ENCODE results near the gene LIPA.

The LIPA gene

GRCh38 chr10:89221919-89222318 is 29.7 kb downstream of the LIPA start:
- no peak for DNase-seq (ENCODE audit: low read depth)
- TF ChIP-seq, protein P1, sequence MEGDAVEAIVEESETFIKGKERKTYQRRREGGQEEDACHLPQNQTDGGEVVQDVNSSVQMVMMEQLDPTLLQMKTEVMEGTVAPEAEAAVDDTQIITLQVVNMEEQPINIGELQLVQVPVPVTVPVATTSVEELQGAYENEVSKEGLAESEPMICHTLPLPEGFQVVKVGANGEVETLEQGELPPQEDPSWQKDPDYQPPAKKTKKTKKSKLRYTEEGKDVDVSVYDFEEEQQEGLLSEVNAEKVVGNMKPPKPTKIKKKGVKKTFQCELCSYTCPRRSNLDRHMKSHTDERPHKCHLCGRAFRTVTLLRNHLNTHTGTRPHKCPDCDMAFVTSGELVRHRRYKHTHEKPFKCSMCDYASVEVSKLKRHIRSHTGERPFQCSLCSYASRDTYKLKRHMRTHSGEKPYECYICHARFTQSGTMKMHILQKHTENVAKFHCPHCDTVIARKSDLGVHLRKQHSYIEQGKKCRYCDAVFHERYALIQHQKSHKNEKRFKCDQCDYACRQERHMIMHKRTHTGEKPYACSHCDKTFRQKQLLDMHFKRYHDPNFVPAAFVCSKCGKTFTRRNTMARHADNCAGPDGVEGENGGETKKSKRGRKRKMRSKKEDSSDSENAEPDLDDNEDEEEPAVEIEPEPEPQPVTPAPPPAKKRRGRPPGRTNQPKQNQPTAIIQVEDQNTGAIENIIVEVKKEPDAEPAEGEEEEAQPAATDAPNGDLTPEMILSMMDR (conservative IDR thresholded peaks at IDR 0.05; ENCODE audit: control insufficient read depth, insufficient read depth, low read depth, low read length): no peak
- H3K4me3 ChIP-seq (ENCODE audit: control insufficient read depth, low read depth, low read length): no peak overlapping the region

DNA sequence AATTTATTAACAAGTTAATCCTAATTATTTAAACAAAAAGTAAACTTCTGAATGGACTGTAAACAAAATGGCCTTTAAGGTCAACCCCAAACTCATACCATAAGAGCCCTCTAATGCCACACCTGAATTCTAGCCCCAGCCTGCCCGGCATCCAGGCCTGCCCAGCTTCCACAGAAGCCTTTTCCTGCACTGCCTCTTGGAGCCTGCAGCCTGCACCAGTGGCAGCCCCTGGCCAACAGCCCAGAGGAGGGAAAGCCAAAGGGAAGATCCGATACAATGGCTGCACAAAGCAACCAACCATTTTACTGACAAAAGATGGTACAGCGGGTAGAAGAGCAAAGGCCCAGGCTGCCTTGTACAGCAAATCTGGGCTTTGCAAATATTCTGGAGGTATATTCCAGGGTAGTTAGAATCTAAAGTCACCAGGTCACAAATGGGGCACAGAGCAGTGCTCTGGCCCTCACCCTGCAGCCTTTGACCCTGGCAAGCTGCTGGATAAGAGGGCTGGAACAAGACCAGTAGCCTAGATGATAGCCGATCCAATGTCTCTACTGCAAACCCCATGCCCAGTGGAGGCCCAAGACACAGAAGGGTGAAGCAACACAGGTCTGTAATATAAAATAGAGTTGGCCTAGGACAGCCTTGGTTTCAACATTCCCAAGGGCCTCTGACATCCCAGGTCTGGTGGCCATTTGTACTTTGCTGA is 31.9 kb downstream of the LIPA start:
- TF ChIP-seq, protein P1 (conservative IDR thresholded peaks at IDR 0.05; ENCODE audit: control insufficient read depth, insufficient read depth, low read depth, low read length): no peak
- DNase-seq (ENCODE audit: low read depth): no peak
- H3K4me3 ChIP-seq (ENCODE audit: control insufficient read depth, low read depth, low read length): no peak overlapping the region

DNA sequence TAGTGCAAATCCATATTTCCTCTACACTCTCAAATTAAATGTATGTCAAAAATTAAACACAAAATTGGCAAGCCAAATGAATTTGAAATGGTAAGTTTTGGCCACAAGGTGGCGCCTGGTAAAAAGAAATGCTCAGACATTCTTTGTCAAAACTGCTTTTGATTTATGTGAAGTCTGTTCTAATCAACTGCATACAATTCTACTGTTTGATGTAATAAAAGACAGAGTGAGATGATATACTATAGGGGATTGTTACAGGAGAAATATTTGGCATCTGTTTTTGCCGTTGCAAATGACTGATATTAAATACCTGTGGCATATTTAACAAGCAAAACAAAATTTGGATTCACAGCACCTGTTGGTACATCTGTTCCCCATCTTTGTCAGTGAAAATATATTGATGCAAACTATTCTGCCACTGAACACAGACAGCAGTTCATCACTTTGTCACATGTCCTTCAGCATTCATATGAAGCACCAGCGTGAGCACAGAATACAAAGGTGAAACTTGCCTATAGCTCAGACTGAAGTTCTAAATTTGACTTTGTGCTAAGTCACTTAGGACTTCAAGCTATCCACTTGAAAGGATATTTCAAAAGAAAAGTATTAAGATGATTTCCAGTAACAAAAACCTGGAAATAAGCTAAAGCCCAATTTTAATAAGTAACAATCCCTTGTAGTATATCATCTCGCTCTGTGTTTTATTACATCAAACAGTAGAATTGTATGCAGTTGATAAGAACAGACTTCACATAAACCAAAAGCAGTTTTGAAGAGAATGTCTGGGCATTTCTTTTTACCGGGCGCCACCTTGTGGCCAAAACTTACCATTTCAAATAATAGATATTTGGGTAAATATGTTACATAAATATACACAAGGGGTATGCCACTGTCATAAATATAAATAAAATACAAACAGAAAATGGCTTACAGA is 34.3 kb downstream of the LIPA start:
- TF ChIP-seq, protein P1 (conservative IDR thresholded peaks at IDR 0.05; ENCODE audit: control insufficient read depth, insufficient read depth, low read depth, low read length): peak; percentile 63
- no peak overlapping the region for H3K4me3 ChIP-seq (ENCODE audit: control insufficient read depth, low read depth, low read length)
- peak; percentile 69 for DNase-seq (ENCODE audit: low read depth)

GRCh38 chr10:89216056-89216455 is 35.5 kb downstream of the LIPA start:
- DNase-seq (ENCODE audit: low read depth): peak; percentile 21
- TF ChIP-seq, protein P1 (conservative IDR thresholded peaks at IDR 0.05; ENCODE audit: control insufficient read depth, insufficient read depth, low read depth, low read length): no peak
- no peak overlapping the region for H3K4me3 ChIP-seq (ENCODE audit: control insufficient read depth, low read depth, low read length)

GRCh38 chr10:89215511-89215910 is 36.1 kb downstream of the LIPA start:
- TF ChIP-seq, protein P1 (conservative IDR thresholded peaks at IDR 0.05; ENCODE audit: control insufficient read depth, insufficient read depth, low read depth, low read length): no peak
- no peak for DNase-seq (ENCODE audit: low read depth)
- H3K4me3 ChIP-seq (ENCODE audit: control insufficient read depth, low read depth, low read length): no peak overlapping the region

- peak; percentile 15 for DNase-seq (ENCODE audit: low read depth)
- no peak overlapping the region for H3K4me3 ChIP-seq (ENCODE audit: control insufficient read depth, low read depth, low read length)
- TF ChIP-seq, protein P1 (conservative IDR thresholded peaks at IDR 0.05; ENCODE audit: control insufficient read depth, insufficient read depth, low read depth, low read length): no peak
Measured at GRCh38 chr10:89214566-89215165, 36.9 kb downstream of the LIPA start.

All from fibroblast of mammary gland (primary cell).